Trophoblast cell (in vitro differentiated cells and primary cell): ENCODE results near the gene HS3ST2.
A peak's percentile ranks its signal among the peaks of the same experiment; 100 is the strongest.
"Not testable (repeated sequence)": the region's sequence is repeated elsewhere in the genome, so short reads cannot be mapped to it uniquely, and the experiment has no call there.

ENCODE experiments used
- DNase-seq, 2 donors: peaks; one replicate each; pipeline ENCODE4 v3.0.0-alpha.2; 2016
- H2AFZ ChIP-seq: 2 replicates; pipeline ENCODE4 v1.6.1; 2013; ENCODE audit warnings: low read length, moderate library complexity, mild to moderate bottlenecking; ENCODE audit not compliant: insufficient read depth, poor library complexity
- H2AK5ac ChIP-seq: 2 replicates; pipeline ENCODE4 v1.6.1; 2013; ENCODE audit warnings: mild to moderate bottlenecking, low read length
- H2BK120ac ChIP-seq: 2 replicates; pipeline ENCODE4 v1.6.1; 2013; ENCODE audit warnings: low read length, mild to moderate bottlenecking, moderate library complexity; ENCODE audit not compliant: insufficient read depth, poor library complexity
- H2BK12ac ChIP-seq: 2 replicates; pipeline ENCODE4 v1.6.1; 2013; ENCODE audit warnings: mild to moderate bottlenecking, low read length, moderate library complexity
- H2BK5ac ChIP-seq: 2 replicates; pipeline ENCODE4 v1.6.1; 2013; ENCODE audit warnings: low read length, low read depth, moderate library complexity, mild to moderate bottlenecking; ENCODE audit not compliant: poor library complexity
- H3K14ac ChIP-seq: 2 replicates; pipeline ENCODE4 v1.6.1; 2013; ENCODE audit warnings: mild to moderate bottlenecking, low read length
- H3K18ac ChIP-seq: 2 replicates; pipeline ENCODE4 v1.6.1; 2013; ENCODE audit warnings: mild to moderate bottlenecking, low read length
- H3K23ac ChIP-seq: 2 replicates; pipeline ENCODE4 v1.6.1; 2013; ENCODE audit warnings: low read length
- H3K27ac ChIP-seq: 2 replicates; pipeline ENCODE4 v1.5.1; 2013; ENCODE audit warnings: low read depth, mild to moderate bottlenecking, inconsistent platforms, low read length, moderate library complexity
- H3K27me3 ChIP-seq: 2 replicates; pipeline ENCODE4 v1.6.1; 2013; ENCODE audit warnings: inconsistent platforms, mild to moderate bottlenecking, low read length, moderate library complexity; ENCODE audit not compliant: insufficient read depth
- H3K36me3 ChIP-seq, 2 experiments: 1 replicate in 1 of 2; 2 replicates in 1 of 2; pipeline ENCODE4 v1.6.1; 2013; ENCODE audit warnings: low read length in 2 of 2, mild to moderate bottlenecking in 2 of 2, moderate library complexity in 1 of 2; ENCODE audit not compliant: insufficient read depth in 2 of 2, control insufficient read depth in 1 of 2
- H3K4ac ChIP-seq: 2 replicates; pipeline ENCODE4 v1.6.1; 2013; ENCODE audit warnings: low read depth, mild to moderate bottlenecking, low read length, moderate library complexity
- H3K4me1 ChIP-seq, 2 experiments: 1 replicate in 1 of 2; 2 replicates in 1 of 2; pipeline ENCODE4 v1.6.1; 2013; ENCODE audit warnings: low read length in 2 of 2, mild to moderate bottlenecking in 2 of 2, moderate library complexity in 1 of 2; ENCODE audit not compliant: insufficient read depth in 2 of 2, control insufficient read depth in 1 of 2
- H3K4me2 ChIP-seq: 2 replicates; pipeline ENCODE4 v1.6.1; 2013; ENCODE audit warnings: inconsistent platforms, mild to moderate bottlenecking, low read length, moderate library complexity
- H3K4me3 ChIP-seq: 2 replicates; pipeline ENCODE4 v1.5.1; 2013; ENCODE audit warnings: mild to moderate bottlenecking, low read depth, low read length, inconsistent platforms
- H3K79me1 ChIP-seq: one replicate; pipeline ENCODE4 v1.6.1; 2013; ENCODE audit warnings: low read length
- H3K79me2 ChIP-seq: 2 replicates; pipeline ENCODE4 v1.6.1; 2013; ENCODE audit warnings: low read length, mild to moderate bottlenecking; ENCODE audit not compliant: control insufficient read depth, insufficient read depth, poor library complexity
- H3K9ac ChIP-seq: 2 replicates; pipeline ENCODE4 v1.6.1; 2013; ENCODE audit warnings: mild to moderate bottlenecking, low read length
- H3K9me3 ChIP-seq: 2 replicates; pipeline ENCODE4 v1.6.1; 2013; ENCODE audit warnings: low read depth, mild to moderate bottlenecking, control low read depth, inconsistent platforms, low read length; ENCODE audit not compliant: insufficient read depth
- H4K12ac ChIP-seq: 2 replicates; pipeline ENCODE4 v1.6.1; 2013; ENCODE audit warnings: low read depth, mild to moderate bottlenecking, low read length, moderate library complexity
- H4K8ac ChIP-seq: 2 replicates; pipeline ENCODE4 v1.6.1; 2013; ENCODE audit warnings: low read depth, mild to moderate bottlenecking, low read length, moderate library complexity
- H4K91ac ChIP-seq: one replicate; pipeline ENCODE4 v1.6.1; 2013; ENCODE audit warnings: low read depth, mild to moderate bottlenecking, low read length, moderate library complexity
- WGBS: extraction: QIAGEN DNeasy Blood & Tissue Kit; methylation state at CpG from one replicate; pipeline ENCODE4 v1.1.7; 2013; ENCODE audit warnings: missing lambda C conversion rate; ENCODE audit not compliant: insufficient read length, insufficient coverage; ENCODE audit errors: extremely low coverage; 5-methylcytosine and 5-hydroxymethylcytosine counted together

The HS3ST2 gene

GRCh38 chr16:22818736-22819135 lies 4.8 kb downstream of the HS3ST2 start:
- not testable (repeated sequence) for H4K12ac ChIP-seq, H4K8ac ChIP-seq, H3K9ac ChIP-seq, H3K14ac ChIP-seq, H2BK120ac ChIP-seq, H2AK5ac ChIP-seq, H3K23ac ChIP-seq, H3K9me3 ChIP-seq, DNase-seq, H4K91ac ChIP-seq, H2AFZ ChIP-seq, H3K4me2 ChIP-seq, H3K4ac ChIP-seq, H3K27ac ChIP-seq, H2BK5ac ChIP-seq, H2BK12ac ChIP-seq, H3K79me2 ChIP-seq, H3K4me3 ChIP-seq, H3K36me3 ChIP-seq, H3K79me1 ChIP-seq, H3K18ac ChIP-seq, H3K4me1 ChIP-seq
- H3K27me3 ChIP-seq = peaks cover 17% of the 10 kb centered on the region

- H4K12ac ChIP-seq = no peak overlapping the region
- WGBS = no CpG with 5 or more reads among the region's 3 CpGs
- H4K8ac ChIP-seq = no peak overlapping the region
- no peak overlapping the region for H3K4ac ChIP-seq
- H3K27ac ChIP-seq = no peak overlapping the region
- H3K4me3 ChIP-seq = peak overlapping the region; percentile 58
- no peaks in the 10 kb centered on the region for H3K79me2 ChIP-seq
- no peak overlapping the region for H4K91ac ChIP-seq
- no peak overlapping the region for H2BK5ac ChIP-seq
- no peak overlapping the region for H2BK120ac ChIP-seq
- no peaks in the 10 kb centered on the region for H3K4me1 ChIP-seq
- no peaks in the 10 kb centered on the region for H3K79me1 ChIP-seq
- H2BK12ac ChIP-seq = no peak overlapping the region
- peak overlapping the region; percentile 73 for H3K23ac ChIP-seq
- DNase-seq = no peak
- no peak overlapping the region for H2AK5ac ChIP-seq
- H3K4me2 ChIP-seq = no peak overlapping the region
- H3K14ac ChIP-seq = no peak overlapping the region
- no peaks in the 10 kb centered on the region for H3K36me3 ChIP-seq
- H3K9ac ChIP-seq = no peak overlapping the region
- H3K9me3 ChIP-seq = no peaks in the 10 kb centered on the region
- no peak overlapping the region for H2AFZ ChIP-seq
- no peak overlapping the region for H3K18ac ChIP-seq
- no peaks in the 10 kb centered on the region for H3K27me3 ChIP-seq
Measured at GRCh38 chr16:22838681-22839080, 24.7 kb downstream of the HS3ST2 start.

- not testable (repeated sequence) for H3K4me2 ChIP-seq, H2BK120ac ChIP-seq, H4K12ac ChIP-seq, H3K27ac ChIP-seq, H2AK5ac ChIP-seq, H3K14ac ChIP-seq, H3K27me3 ChIP-seq, H3K4me1 ChIP-seq, H4K91ac ChIP-seq, H4K8ac ChIP-seq, H3K18ac ChIP-seq, H2BK5ac ChIP-seq, H2BK12ac ChIP-seq, H3K79me1 ChIP-seq, H3K9me3 ChIP-seq, H3K9ac ChIP-seq, H2AFZ ChIP-seq, H3K4me3 ChIP-seq, H3K36me3 ChIP-seq, H3K79me2 ChIP-seq, H3K4ac ChIP-seq, H3K23ac ChIP-seq, DNase-seq
- no CpG with 5 or more reads among the region's 4 CpGs for WGBS
Measured at GRCh38 chr16:22842031-22842430, 28.1 kb downstream of the HS3ST2 start.

GRCh38 chr16:22843122-22843521 lies 29.2 kb downstream of the HS3ST2 start:
- H3K9me3 ChIP-seq = no peaks in the 10 kb centered on the region
- H3K4me2 ChIP-seq = no peak overlapping the region
- no peaks in the 10 kb centered on the region for H3K4me1 ChIP-seq
- no peak overlapping the region for H3K4ac ChIP-seq
- H3K27me3 ChIP-seq = no peaks in the 10 kb centered on the region
- H4K8ac ChIP-seq = no peak overlapping the region
- no peak for DNase-seq
- H3K4me3 ChIP-seq = no peak overlapping the region
- no CpG with 5 or more reads among the region's 3 CpGs for whole genome bisulfite sequencing
- H3K79me1 ChIP-seq = no peaks in the 10 kb centered on the region
- H2BK5ac ChIP-seq = no peak overlapping the region
- H2BK12ac ChIP-seq = no peak overlapping the region
- no peak overlapping the region for H3K9ac ChIP-seq
- no peaks in the 10 kb centered on the region for H3K79me2 ChIP-seq
- H3K27ac ChIP-seq = no peak overlapping the region
- no peak overlapping the region for H2BK120ac ChIP-seq
- H2AFZ ChIP-seq = no peak overlapping the region
- H2AK5ac ChIP-seq = no peak overlapping the region
- no peaks in the 10 kb centered on the region for H3K36me3 ChIP-seq
- no peak overlapping the region for H3K14ac ChIP-seq
- no peak overlapping the region for H4K12ac ChIP-seq
- H3K23ac ChIP-seq = no peak overlapping the region
- no peak overlapping the region for H4K91ac ChIP-seq
- no peak overlapping the region for H3K18ac ChIP-seq
